Testis (tissue), 3 donors: ENCODE measurements around the gene ZNF541. TPM values are rescaled to one million over a fixed set of nuclear protein-coding genes. Genes with fewer than 3 reads are reported as not detected.
"Not testable (repeated sequence)": the region's sequence is repeated elsewhere in the genome, so short reads cannot be mapped to it uniquely, and the experiment has no call there.

ENCODE experiments used
- DNase-seq: peaks from one replicate; pipeline ENCODE4 v3.0.0-alpha.2; 2019
- H3K27ac ChIP-seq, 2 donors: fragments of 200-600 bp; sonication (generic); one replicate each; pipeline ENCODE4 v1.5.1; 2019
- H3K27me3 ChIP-seq: fragments of 200-600 bp; sonication (generic); one replicate; pipeline ENCODE4 v1.5.1; 2019
- H3K36me3 ChIP-seq: fragments of 200-600 bp; sonication (generic); one replicate; pipeline ENCODE4 v1.5.1; 2017; ENCODE audit warnings: low read depth; ENCODE audit errors: missing control alignments
- H3K4me1 ChIP-seq: fragments of 200-600 bp; sonication (generic); one replicate; pipeline ENCODE4 v1.5.1; 2019
- H3K4me3 ChIP-seq, 2 donors: fragments of 200-600 bp; sonication (generic); one replicate each; pipeline ENCODE4 v1.5.1; 2017 to 2019
- H3K9me3 ChIP-seq: fragments of 200-600 bp; sonication (generic); one replicate; pipeline ENCODE4 v1.5.1; 2017
- POLR2A ChIP-seq: fragments of 450-650 bp; IDR thresholded peaks from one replicate; pipeline ENCODE4 v1.6.1; 2017; ENCODE audit warnings: antibody characterized with exemption, mild to moderate bottlenecking, moderate library complexity
- WGBS, 2 donors: methylation state at CpG; one replicate each; pipeline ENCODE4 v1.1.5; 2018; 5-methylcytosine and 5-hydroxymethylcytosine counted together
- intact Hi-C: fragments of 100-400 bp; cut with DNase I; formaldehyde crosslinking; loops from one replicate; pipeline ENCODE4 v1.15.1; 2023; ENCODE audit warnings: low total_unique reads
- polyA plus RNA-seq: library from polyadenylated mRNA; stranded (reverse); fragments of 350-450 nt; fragmentation: Illumina TruSeq; extraction: RNeasy Lipid Tissue Mini Kit (QIAGEN cat#74804); gene quantifications from one replicate; pipeline ENCODE4 v1.2.3, GENCODE V29; 2014; ENCODE audit warnings: low read depth, low replicate concordance; ENCODE audit not compliant: insufficient read depth
- total RNA-seq, 2 donors: library from RNA; depleted of rRNA; stranded (reverse); fragments of >200 nt; gene quantifications; one replicate each; pipeline ENCODE4 v1.2.3, GENCODE V29; 2016
- TF ChIP-seq, protein P1 (sequence below), 3 experiments: fragments of 450-650 bp in 2 of 3; fragments of 200-600 bp in 1 of 3; sonication (generic) in 1 of 3; IDR thresholded peaks; one replicate each; pipeline ENCODE4 v1.5.1; 2016 to 2019; ENCODE audit warnings: antibody characterized with exemption in 3 of 3, mild to moderate bottlenecking in 2 of 3, moderate library complexity in 1 of 3

ZNF541 gene
- total and polyA plus RNA-seq, 3 donors from 2014 or later, result 30.4 to 51.5 (median 42.0) TPM

DNA sequence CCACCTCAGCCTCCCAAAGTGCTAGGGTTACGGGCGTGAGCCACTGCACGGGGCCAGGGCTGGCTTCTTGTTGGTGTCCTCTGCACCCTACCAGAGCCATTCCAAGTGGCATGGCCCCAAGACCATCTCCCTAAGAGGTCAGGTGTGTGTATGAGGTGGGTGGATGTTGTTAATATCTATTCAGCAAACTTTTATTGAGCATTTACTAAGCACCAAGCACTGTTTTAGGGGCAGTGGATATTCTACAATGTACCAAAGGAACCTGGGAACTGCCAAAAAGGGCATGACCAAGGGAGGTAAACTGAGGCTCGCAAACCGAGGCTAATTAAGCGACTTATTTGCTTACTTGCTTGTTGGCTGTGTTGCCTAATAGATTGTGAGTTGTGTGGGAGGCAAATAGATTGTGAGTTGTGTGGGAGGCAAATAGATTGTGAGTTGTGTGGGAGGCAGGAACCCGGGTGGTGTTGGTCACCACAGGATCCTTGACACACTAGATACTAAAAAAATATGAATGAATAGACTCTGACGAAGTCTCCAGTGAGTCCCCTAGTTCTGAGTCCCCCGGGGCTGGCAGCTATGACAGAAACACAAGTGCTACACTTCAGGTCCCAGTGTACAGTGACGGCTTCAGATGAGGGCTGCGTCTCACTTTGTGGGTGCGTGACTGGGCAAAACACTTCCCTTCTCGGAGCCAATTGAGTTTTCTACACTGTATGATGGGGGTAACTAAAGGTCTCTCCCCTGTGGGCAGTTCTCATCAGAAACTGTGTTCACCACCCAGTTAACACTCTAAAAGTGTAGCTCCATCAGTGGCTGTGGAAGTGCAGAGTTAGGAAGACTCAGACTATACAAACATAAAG lies 31.0 kb upstream of the ZNF541 start:
- DNase-seq, result no peak
- TF ChIP-seq, protein P1, sequence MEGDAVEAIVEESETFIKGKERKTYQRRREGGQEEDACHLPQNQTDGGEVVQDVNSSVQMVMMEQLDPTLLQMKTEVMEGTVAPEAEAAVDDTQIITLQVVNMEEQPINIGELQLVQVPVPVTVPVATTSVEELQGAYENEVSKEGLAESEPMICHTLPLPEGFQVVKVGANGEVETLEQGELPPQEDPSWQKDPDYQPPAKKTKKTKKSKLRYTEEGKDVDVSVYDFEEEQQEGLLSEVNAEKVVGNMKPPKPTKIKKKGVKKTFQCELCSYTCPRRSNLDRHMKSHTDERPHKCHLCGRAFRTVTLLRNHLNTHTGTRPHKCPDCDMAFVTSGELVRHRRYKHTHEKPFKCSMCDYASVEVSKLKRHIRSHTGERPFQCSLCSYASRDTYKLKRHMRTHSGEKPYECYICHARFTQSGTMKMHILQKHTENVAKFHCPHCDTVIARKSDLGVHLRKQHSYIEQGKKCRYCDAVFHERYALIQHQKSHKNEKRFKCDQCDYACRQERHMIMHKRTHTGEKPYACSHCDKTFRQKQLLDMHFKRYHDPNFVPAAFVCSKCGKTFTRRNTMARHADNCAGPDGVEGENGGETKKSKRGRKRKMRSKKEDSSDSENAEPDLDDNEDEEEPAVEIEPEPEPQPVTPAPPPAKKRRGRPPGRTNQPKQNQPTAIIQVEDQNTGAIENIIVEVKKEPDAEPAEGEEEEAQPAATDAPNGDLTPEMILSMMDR (IDR thresholded peaks at IDR 0.05), result no peak
- no peak for TF ChIP-seq POLR2A
- no peak overlapping the region for H3K27ac ChIP-seq
- 49 to 57% methylated on average over 13 of the region's 13 CpGs for WGBS, 2 donors
- H3K9me3 ChIP-seq, result no peaks in the 10 kb centered on the region
- no peaks in the 10 kb centered on the region for H3K36me3 ChIP-seq
- H3K4me1 ChIP-seq, result peaks cover 3% of the 10 kb centered on the region
- H3K4me3 ChIP-seq, result no peak overlapping the region
- no peaks in the 10 kb centered on the region for H3K27me3 ChIP-seq
- intact Hi-C loops, result no loop called here

DNA sequence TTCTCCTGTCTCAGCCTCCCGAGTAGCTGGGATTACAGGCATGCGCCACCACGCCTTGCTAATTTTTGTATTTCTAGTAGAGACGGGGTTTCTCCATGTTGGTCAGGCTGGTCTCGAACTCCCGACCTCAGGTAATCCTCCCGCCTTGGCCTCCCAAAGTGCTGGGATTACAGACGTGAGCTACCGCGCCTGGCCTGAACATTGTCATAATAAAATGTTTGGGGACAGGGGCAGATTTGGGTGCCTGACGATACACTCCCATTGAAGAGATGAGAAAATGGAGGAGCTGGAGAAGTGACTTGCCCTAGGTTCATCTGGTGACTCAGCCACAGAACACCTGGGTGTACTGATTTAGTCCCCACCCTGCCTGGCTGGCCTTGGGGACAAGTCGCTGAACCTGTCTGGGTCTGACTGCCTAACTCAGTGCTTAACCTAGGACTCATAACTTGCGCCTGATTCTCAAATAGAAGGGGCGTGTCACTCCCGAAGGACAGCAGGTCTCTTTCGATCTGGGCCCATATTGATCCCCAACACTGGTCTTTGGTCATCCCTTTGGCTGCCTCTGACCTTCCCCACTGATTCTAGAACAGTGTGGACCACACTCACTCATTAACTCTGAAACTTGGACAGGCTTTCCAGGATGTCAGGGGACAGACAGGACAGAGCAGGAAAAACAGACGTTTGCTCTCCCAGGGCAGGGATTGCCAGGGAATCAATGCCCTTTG lies 28.4 kb upstream of the ZNF541 start:
- TF ChIP-seq, protein P1 (IDR thresholded peaks at IDR 0.05), result no peak
- no peak for TF ChIP-seq POLR2A
- 56 to 59% methylated on average over 10 to 17 of the region's 17 CpGs for WGBS, 2 donors
- no peak for DNase-seq
- intact Hi-C loops, result no loop called here
- Histone ChIP-seq H3K27me3 (no peaks in the 10 kb centered on the region), H3K4me3 (peak overlapping the region; percentile 57 to 59), H3K9me3 (no peaks in the 10 kb centered on the region), H3K36me3 (no peaks in the 10 kb centered on the region), H3K4me1 (peaks cover 9% of the 10 kb centered on the region), H3K27ac (peak overlapping the region in 1 of 2 donors; percentile 85)

DNA sequence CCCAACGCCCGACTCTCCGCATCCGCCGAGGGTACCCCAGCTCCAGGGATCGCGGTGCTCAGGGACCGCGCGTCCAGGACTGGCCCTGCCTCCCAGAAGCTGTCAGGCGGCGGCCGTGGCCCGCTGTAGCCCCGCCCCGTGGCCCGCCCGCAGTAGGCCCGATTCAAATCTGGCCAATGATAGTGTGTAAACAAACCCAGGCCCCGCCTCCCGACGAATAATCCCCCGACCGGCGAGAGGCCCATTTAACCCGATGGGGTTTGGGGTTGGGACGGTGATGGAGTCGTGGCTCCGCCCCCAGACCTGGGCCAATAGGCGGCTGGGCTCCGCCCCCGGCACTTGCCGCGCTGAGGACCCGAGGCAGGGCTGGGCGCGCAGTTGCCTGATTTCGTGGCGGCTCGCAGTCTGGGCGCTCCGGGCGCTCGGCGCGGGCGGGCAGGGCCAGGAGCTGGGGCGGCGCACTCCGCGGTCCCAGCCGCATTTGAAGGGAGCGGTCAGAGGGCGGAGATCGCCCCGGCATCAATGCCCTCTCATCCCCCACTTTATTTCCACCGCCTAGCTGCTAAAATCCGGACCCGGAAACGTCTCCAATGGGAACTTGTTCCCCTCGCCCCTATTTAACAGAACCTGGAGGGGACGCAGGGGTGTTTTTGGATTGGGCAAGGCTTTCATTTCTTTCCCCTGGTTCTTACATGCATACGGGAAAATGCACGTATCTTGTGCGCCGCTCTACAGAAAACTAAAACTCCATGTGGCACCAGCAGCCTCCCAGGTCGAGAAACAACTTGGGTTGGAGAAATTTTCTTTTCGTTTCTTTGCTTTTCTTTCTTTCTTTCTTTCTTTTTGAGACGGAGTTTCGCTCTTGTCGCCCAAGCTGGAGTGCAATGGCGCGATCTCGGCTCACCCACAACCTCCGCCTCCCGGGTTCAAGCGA lies 27.6 kb upstream of the ZNF541 start:
- Histone ChIP-seq H3K36me3 (no peaks in the 10 kb centered on the region), H3K27ac (peak overlapping the region; percentile 10 to 85), H3K4me1 (peaks cover 9% of the 10 kb centered on the region), H3K4me3 (peak overlapping the region; percentile 57 to 59), H3K9me3 (no peaks in the 10 kb centered on the region), H3K27me3 (no peaks in the 10 kb centered on the region)
- peak; percentile 100 for DNase-seq
- WGBS, 2 donors, result 3 to 5% methylated on average over 58 to 63 of the region's 77 CpGs
- TF ChIP-seq, protein P1 (IDR thresholded peaks at IDR 0.05), result no peak
- peak; percentile 37 for TF ChIP-seq POLR2A
- intact Hi-C loops, result no loop called here

DNA sequence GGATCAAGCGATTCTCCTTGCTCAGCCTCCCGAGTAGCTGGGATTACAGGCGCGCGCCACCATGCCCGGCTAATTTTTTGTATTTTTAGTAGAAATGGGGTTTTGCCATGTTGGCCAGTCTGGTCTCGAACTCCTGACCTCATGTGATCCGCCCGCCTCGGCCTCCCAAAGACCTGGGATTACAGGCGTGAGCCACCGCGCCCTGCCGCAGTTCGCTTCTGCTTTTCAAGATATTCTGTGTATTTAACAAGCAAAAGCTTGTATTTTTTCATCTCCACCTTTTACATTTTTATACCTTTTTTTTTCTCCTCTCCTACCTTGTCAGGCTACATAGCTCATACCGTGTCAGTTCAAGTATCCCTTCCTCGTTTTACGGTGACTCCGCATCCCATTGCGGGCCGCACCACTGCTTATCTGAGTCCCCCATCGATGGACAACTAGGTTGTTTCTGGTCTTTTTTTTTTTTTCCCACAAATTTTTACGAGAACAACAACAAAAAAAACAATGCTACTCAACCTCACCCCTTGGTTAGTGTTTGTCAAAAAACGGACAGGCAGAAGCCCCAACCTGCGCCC lies 26.8 kb upstream of the ZNF541 start:
- H3K27me3 ChIP-seq, H3K4me1 ChIP-seq, H3K36me3 ChIP-seq, intact Hi-C loops, H3K27ac ChIP-seq, H3K9me3 ChIP-seq, DNase-seq: not testable (repeated sequence)
- 19 to 23% methylated on average over 25 of the region's 25 CpGs for WGBS, 2 donors
- H3K4me3 ChIP-seq, result peak overlapping the region; percentile 57 to 59
